Activated naive CD4-positive, alpha-beta T cell treated with Interleukin-2 at 50 U/mL for 16 hours (primary cell): Measurements from ENCODE around the gene MAP3K2.

ENCODE experiments used
- DNase-seq: peaks from one replicate; pipeline ENCODE4 v3.0.0-alpha.2; 2020

The MAP3K2 gene

GRCh38 chr2:127280693-127281092 lies 107.1 kb downstream of the MAP3K2 start:
- no peak for DNase-seq

DNA sequence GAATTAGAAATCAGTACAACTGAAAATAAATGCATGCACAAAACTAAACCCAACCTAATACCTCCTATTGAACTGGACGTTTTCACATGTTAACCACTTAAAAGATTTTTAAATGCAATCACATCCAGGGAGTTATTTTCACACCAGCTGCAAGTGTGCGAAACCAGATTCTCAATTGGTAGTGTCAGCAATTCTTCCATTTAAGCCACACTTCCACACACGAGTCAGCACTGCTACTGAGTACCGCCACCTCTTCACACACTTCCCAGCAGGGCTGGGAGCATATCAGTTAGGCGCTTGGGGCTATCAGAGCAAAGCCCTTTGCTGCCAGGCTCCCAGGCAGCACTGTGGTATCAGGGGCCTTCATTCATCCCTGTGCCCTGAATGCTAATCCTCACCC lies 108.0 kb downstream of the MAP3K2 start:
- no peak for DNase-seq

DNA sequence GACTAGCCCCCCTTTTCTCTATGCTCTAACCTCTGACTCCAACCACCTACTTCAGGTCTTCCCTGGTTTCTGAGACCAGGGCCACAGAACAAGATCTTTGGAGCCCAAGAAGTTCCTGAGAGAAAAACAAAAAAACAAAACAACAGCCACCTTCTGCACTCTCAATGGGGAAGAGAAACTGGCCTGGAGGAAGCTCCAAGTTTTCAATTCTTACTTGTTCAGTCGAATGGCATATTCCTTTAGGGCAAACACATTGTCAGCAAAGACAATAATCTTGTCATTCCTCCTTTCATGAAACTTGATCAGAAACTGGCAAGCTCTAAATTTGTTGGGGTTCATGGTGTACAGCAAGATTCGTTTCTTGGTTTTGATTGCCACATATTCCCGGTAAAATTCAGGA lies 108.8 kb downstream of the MAP3K2 start:
- DNase-seq = no peak

- DNase-seq = no peak
These were observed 110.7 kb downstream of the MAP3K2 start for GRCh38 chr2:127277028-127277427.

DNA sequence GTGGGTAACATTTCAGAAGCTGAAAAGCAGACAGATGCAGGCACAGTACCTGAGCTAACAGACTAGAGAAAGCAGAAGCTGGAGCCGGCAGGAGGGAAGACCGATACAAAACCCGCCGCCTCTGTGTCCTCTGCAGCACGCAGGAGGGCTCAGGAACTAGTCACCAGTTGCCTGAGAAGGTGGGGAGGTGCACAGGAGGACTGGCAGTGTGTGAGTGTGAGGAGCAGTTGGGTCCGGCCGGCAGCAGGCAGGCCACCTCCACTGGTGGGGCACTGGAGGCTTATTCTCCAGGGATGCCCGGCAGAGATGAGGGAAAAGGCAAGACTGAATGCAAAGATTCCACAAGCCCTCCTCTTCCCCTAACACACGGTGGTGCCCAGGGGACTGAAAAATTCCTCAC lies 112.0 kb downstream of the MAP3K2 start:
- no peak for DNase-seq

DNA sequence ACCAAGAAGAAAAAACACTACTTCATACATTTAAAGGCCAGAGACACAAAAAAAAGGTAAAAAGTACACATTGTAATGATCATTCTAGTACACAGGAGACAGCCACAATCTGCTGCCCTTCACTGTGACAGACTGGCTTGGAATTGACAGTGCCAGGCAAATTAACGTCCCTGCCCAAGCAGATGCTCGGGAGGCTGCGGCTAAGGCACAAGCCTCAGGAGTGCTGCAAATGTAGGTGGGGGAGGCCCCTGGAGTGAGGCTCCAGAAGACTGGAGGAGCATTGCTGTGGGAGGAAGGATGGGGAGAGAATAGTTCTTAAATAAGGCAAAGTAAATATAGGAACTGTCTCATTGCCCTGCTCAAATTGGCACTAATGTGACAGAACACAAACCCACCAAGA lies 112.4 kb downstream of the MAP3K2 start:
- DNase-seq = no peak

DNA sequence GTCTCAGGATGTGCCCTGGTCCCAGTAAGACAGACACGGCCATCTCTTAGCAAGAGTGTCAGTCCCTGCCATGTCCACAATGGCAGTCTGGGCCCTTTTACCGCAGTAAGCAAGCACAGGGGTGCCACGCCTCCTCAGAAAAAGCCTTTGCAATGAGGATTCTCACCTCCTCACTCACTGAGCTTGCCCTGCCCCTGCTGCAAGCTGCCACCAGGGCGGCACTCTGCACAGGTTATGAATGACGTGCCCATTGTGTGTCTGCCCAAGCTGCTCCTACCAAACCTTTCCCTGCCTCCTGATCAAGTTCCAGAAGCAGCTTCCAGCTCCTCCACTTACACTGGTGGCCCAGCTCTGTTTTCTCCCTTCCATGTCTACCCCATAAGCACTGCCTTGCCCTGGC lies 117.1 kb downstream of the MAP3K2 start:
- no peak for DNase-seq

- DNase-seq = no peak
These were observed 125.9 kb downstream of the MAP3K2 start for GRCh38 chr2:127261804-127262406.

GRCh38 chr2:127259355-127259754 lies 128.4 kb downstream of the MAP3K2 start:
- no peak for DNase-seq

GRCh38 chr2:127256866-127257265 lies 130.9 kb downstream of the MAP3K2 start:
- DNase-seq = no peak

- no peak for DNase-seq
These were observed 131.4 kb downstream of the MAP3K2 start for GRCh38 chr2:127256381-127256780.

GRCh38 chr2:127255721-127256120 lies 132.1 kb downstream of the MAP3K2 start:
- no peak for DNase-seq

DNA sequence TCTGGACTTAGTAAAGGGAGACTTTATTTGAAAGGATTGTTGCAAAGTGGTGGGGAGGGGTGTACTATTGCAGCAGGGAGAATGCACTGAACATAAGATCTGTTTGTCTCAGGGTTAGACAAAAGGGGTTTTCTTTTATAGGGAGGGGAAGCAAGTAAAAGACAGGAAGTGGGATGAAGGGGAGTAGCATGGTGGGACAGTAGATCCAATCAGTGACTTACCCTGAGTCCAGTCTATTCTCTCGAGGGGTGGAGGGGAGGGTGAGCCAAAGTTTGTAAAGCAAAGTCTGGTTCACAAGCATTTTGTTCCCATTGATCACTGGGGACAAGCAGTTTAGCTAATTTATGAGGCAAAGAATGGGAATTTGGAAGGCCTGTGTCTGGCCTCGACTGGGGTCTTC lies 132.6 kb downstream of the MAP3K2 start:
- DNase-seq = no peak

DNA sequence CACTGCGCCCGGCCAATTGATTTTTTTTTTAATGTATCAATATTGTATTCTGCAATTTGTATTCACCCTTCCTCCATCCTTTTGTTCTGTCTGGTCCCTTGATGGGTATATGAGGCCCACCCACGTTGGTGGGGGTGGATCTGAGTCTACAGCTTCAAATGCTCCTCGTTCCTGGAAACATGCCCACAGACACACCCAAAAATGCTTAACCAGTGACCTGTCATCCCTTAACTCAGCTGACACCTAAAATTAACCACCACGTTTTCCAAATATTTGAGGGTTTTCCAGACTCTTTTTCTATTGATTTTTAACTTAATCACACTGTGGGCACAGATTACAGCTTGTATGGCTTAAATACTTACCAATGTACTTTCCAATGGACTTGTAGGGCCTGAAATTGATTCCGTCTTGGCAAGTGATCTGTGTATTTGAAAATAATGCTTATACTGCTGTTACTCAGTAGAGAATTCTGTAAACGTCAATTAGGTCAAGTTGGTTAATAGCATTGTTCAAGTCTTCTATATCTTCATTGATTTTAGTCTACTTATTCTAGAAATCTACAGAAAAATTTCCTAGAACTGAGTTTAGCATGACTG lies 133.3 kb downstream of the MAP3K2 start:
- no peak for DNase-seq
